K562 (cell line): Measurements from ENCODE around the gene CDC25B. TPM values are rescaled to one million over a fixed set of nuclear protein-coding genes. Genes with fewer than 3 reads are reported as not detected.

ENCODE experiments used
- ATAC-seq: fragments of 200-7000 bp; cut with Tn5 transposase; 3 replicates; pipeline ENCODE4 v1.9.1; 2020; ENCODE audit warnings: moderate library complexity
- BruUV-seq: library from RNA; stranded (reverse); fragments of 400-500 nt; replicated peaks from 2 replicates; lab custom pipeline; 2021; lab: Mats Ljungman, UMichigan
- CTCF ChIA-PET: fragments of 300-600 bp; formaldehyde crosslinking; extraction: SDS; loops from one replicate; lab custom pipeline; 2021; ENCODE audit warnings: low intra/inter-chr PET ratio; lab: Yijun Ruan, JAX
- POLR2A ChIA-PET: fragments of 300-600, 350-650 bp; sonication (Branson Sonifier 250); formaldehyde crosslinking; extraction: SDS; loops from one replicate; lab custom pipeline; 2021; ENCODE audit warnings: antibody characterized with exemption, inconsistent platforms; lab: Yijun Ruan, JAX
- DNase-seq, 4 experiments: peaks; one replicate each; pipeline versions ENCODE4 v3.0.0 to v3.0.0-alpha.2; 2011 to 2018; ENCODE audit warnings: low spot score in 3 of 4, mixed read lengths in 3 of 4; ENCODE audit errors: extremely low read depth in 1 of 4
- FAIRE-seq: peaks from 2 replicates; lab custom pipeline; 2011; peaks lifted over from hg19 to GRCh38; lab: Jason Lieb, UNC
- H2AFZ ChIP-seq: 2 replicates; pipeline ENCODE4 v1.6.0; 2011; ENCODE audit warnings: low read depth, low read length, control low read depth, inconsistent platforms
- H3K27ac ChIP-seq: fragments of 200-600 bp; 3 replicates; pipeline ENCODE4 v1.8.0; 2011; ENCODE audit warnings: low read depth, mild to moderate bottlenecking, control low read depth, inconsistent platforms, low read length, moderate library complexity, mixed read lengths; ENCODE audit errors: extremely low read depth
- H3K27me3 ChIP-seq, 2 experiments: fragments of 300-600 bp in 1 of 2; 2 replicates in 1 of 2; 3 replicates in 1 of 2; pipeline versions ENCODE4 v1.6.0 to v1.8.0; 2011; ENCODE audit warnings: inconsistent platforms in 2 of 2, low read length in 2 of 2, mild to moderate bottlenecking in 1 of 2, mixed read lengths in 1 of 2, moderate library complexity in 1 of 2; ENCODE audit not compliant: control insufficient read depth in 2 of 2, insufficient read depth in 2 of 2
- H3K36me3 ChIP-seq: fragments of 300-600 bp; 3 replicates; pipeline ENCODE4 v1.8.0; 2011; ENCODE audit warnings: mild to moderate bottlenecking, low read length, inconsistent platforms; ENCODE audit not compliant: control insufficient read depth, insufficient read depth
- H3K4me1 ChIP-seq, 2 experiments: fragments of 200-600 bp in 1 of 2; replicated peaks in 1 of 2; 2 replicates in 1 of 2; 3 replicates in 1 of 2; pipeline versions ENCODE4 v1.5.1 to v1.8.0; 2011; ENCODE audit warnings: inconsistent platforms in 2 of 2, low read length in 2 of 2, mild to moderate bottlenecking in 1 of 2, mixed read lengths in 1 of 2, moderate library complexity in 1 of 2; ENCODE audit not compliant: control insufficient read depth in 2 of 2, insufficient read depth in 2 of 2
- H3K4me2 ChIP-seq: 2 replicates; pipeline ENCODE4 v1.6.1; 2011; ENCODE audit warnings: low read length, control low read depth, inconsistent platforms, mixed read lengths; ENCODE audit not compliant: insufficient read depth
- H3K4me3 ChIP-seq: fragments of 200-600 bp; sonication (generic), shearing (Covaris generic); 2 replicates; pipeline ENCODE4 v1.5.1; 2016; ENCODE audit warnings: control low read depth, inconsistent platforms
- H3K79me2 ChIP-seq: fragments of 200-600 bp; 3 replicates; pipeline ENCODE4 v1.8.0; 2011; ENCODE audit warnings: low read length, inconsistent platforms; ENCODE audit not compliant: control insufficient read depth, insufficient read depth
- H3K9ac ChIP-seq, 2 experiments: 2 replicates each; pipeline versions ENCODE4 v1.6.0 to v1.6.1; 2011; ENCODE audit warnings: low read depth in 2 of 2, low read length in 2 of 2, control low read depth in 1 of 2, inconsistent platforms in 1 of 2, mild to moderate bottlenecking in 1 of 2, mixed read lengths in 1 of 2; ENCODE audit not compliant: insufficient read depth in 1 of 2
- H3K9me1 ChIP-seq: one replicate; pipeline ENCODE4 v1.6.0; 2011; ENCODE audit warnings: inconsistent platforms, mild to moderate bottlenecking, low read length, moderate library complexity; ENCODE audit not compliant: control insufficient read depth, insufficient read depth
- H3K9me3 ChIP-seq: replicated peaks from 2 replicates; pipeline ENCODE4 v1.5.1; 2011; ENCODE audit warnings: low read depth, low read length, inconsistent platforms; ENCODE audit not compliant: control insufficient read depth, insufficient read depth
- H4K20me1 ChIP-seq: replicated peaks from 2 replicates; pipeline ENCODE4 v1.6.1; 2011; ENCODE audit warnings: low read length, inconsistent platforms, mixed read lengths; ENCODE audit not compliant: control insufficient read depth, insufficient read depth
- CBX3 ChIP-seq, 2 experiments: IDR thresholded peaks; 1 replicate in 1 of 2; 2 replicates in 1 of 2; pipeline ENCODE4 v1.6.1; 2012; ENCODE audit warnings: inconsistent platforms in 2 of 2, low read length in 2 of 2, borderline replicate concordance in 1 of 2, control low read depth in 1 of 2
- HDAC1 ChIP-seq, 2 experiments: fragments of 450-650 bp; IDR thresholded peaks; 2 replicates each; pipeline ENCODE4 v1.6.1; 2016 to 2017; ENCODE audit warnings: inconsistent platforms in 1 of 2, mild to moderate bottlenecking in 1 of 2, moderate library complexity in 1 of 2
- HIVEP1 ChIP-seq: fragments of 250-450 bp; sonication (Bioruptor Pico); IDR thresholded peaks from 2 replicates; pipeline ENCODE4 v1.4.0; 2020; ENCODE audit warnings: mild to moderate bottlenecking
- L3MBTL2 ChIP-seq: fragments of 450-650 bp; IDR thresholded peaks from 2 replicates; pipeline ENCODE4 v1.6.1; 2016; ENCODE audit warnings: mild to moderate bottlenecking, moderate library complexity
- NFRKB ChIP-seq: fragments of 450-650 bp; IDR thresholded peaks from 2 replicates; pipeline ENCODE4 v1.6.1; 2016; ENCODE audit warnings: low read depth
- NRF1 ChIP-seq, 2 experiments: fragments of 450-650 bp; IDR thresholded peaks in 1 of 2; conservative IDR thresholded peaks in 1 of 2; 2 replicates each; pipeline ENCODE4 v1.6.1; 2014; ENCODE audit warnings: mild to moderate bottlenecking in 2 of 2
- POLR2G ChIP-seq: fragments of 200-400 bp; formaldehyde crosslinking; IDR thresholded peaks from 2 replicates; pipeline ENCODE4 v1.6.1; 2017; ENCODE audit warnings: low read depth, mild to moderate bottlenecking, antibody characterized with exemption, low read length, moderate library complexity
- PRMT5 ChIP-seq: sonication (generic); formaldehyde crosslinking; IDR thresholded peaks from 2 replicates; pipeline ENCODE4 v1.5.0; 2020; ENCODE audit warnings: missing genetic modification reagents
- SP1 ChIP-seq: sonication (generic); formaldehyde crosslinking; IDR thresholded peaks from 2 replicates; pipeline ENCODE4 v1.8.1; 2022; ENCODE audit warnings: mild to moderate bottlenecking, missing genetic modification reagents
- TEAD4 ChIP-seq, 2 experiments: sonication (generic) in 1 of 2; formaldehyde crosslinking in 1 of 2; IDR thresholded peaks; 2 replicates each; pipeline versions ENCODE4 v1.6.1 to v1.8.0; 2012 to 2022; ENCODE audit warnings: borderline replicate concordance in 1 of 2, inconsistent platforms in 1 of 2, low read length in 1 of 2, mild to moderate bottlenecking in 1 of 2, missing genetic modification reagents in 1 of 2
- ZNF589 ChIP-seq: fragments of 200-800 bp; sonication (Bioruptor generic); IDR thresholded peaks from 2 replicates; pipeline ENCODE4 v1.6.1; 2016; ENCODE audit warnings: low read depth, missing genetic modification characterization, missing compliant biosample characterization
- WGBS: fragments of 100-300 bp; shearing (Covaris generic); methylation state at CpG from one replicate; pipeline ENCODE4 v1.1.6; 2016; ENCODE audit warnings: low coverage, mixed read lengths; ENCODE audit not compliant: insufficient coverage; ENCODE audit errors: missing lambda C conversion rate; 5-methylcytosine and 5-hydroxymethylcytosine counted together
- in situ Hi-C: fragments of 300-500 bp; cut with MboI; formaldehyde crosslinking; loops from 4 replicates; pipeline ENCODE4 v1.15.0; 2018; ENCODE audit warnings: inconsistent platforms, mixed read lengths
- intact Hi-C: fragments of 100-400 bp; cut with micrococcal nuclease; formaldehyde crosslinking; loops from 2 replicates; pipeline ENCODE4 v1.14.2; 2022
- polyA plus RNA-seq, 8 experiments: library from polyadenylated mRNA; depleted of rRNA in 4 of 8; stranded (reverse) in 5 of 8; unstranded in 3 of 8; fragments of >200 nt; fragmentation: Nextera tagmentation in 2 of 8; fragmentation: Illumina TruSeq in 1 of 8; extraction: Ambion mirVana in 2 of 8; extraction: Trizol in 1 of 8; gene quantifications; 2 replicates each; pipeline versions ENCODE4 v1.2.1 to v1.2.3, GENCODE V29; 2011 to 2014; ENCODE audit warnings: inconsistent platforms in 1 of 8, missing spikeins in 1 of 8
- total RNA-seq, 7 experiments: library from RNA; depleted of rRNA in 6 of 7; stranded (reverse); fragments of >200 nt in 6 of 7; fragmentation: Illumina TruSeq in 2 of 7; extraction: Trizol in 2 of 7; gene quantifications; 2 replicates each; pipeline versions ENCODE4 v1.2.1 to v1.2.3, GENCODE V29; 2011 to 2021; ENCODE audit warnings: low replicate concordance in 1 of 7
- TF ChIP-seq, protein P1 (sequence below): sonication (generic); formaldehyde crosslinking; IDR thresholded peaks from 2 replicates; pipeline ENCODE4 v1.9.0; 2022; ENCODE audit warnings: mild to moderate bottlenecking, missing genetic modification reagents
- TF ChIP-seq, protein P2 (sequence below): sonication (generic); formaldehyde crosslinking; IDR thresholded peaks from 2 replicates; pipeline ENCODE4 v1.8.0; 2022; ENCODE audit warnings: mild to moderate bottlenecking, low read depth, missing genetic modification reagents
- TF ChIP-seq, protein P3 (sequence below): sonication (generic); formaldehyde crosslinking; IDR thresholded peaks from 2 replicates; pipeline ENCODE4 v1.8.0; 2022; ENCODE audit warnings: mild to moderate bottlenecking, missing genetic modification reagents

Gene CDC25B
- total and polyA plus RNA-seq, 9 of the 15 experiments (the other 6 are each of a cell fraction or from before 2014, with no cell fraction given): 2.3 to 35.7 (median 9.5) TPM

DNA sequence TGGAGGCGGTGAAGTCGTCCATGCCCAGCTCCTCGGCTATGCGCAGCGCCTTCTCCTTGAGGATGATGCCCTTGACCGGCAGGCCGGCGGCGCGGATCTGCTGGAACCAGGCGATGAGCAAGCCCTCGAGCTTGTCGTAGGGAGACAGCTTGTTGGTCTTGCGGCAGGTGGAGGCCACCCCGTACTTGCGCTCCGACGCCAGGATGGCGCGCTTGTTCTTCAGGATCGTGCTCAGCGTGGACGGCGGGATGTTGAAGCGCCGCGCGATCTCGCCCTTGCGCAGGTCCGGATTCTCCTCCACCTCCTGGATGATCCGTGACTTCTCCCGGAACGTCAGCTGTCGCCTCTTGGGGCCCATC lies 10.0 kb upstream of the CDC25B start:
- intact Hi-C loops: loop anchor here (2.0 to 10.0 kb wide), 4 partner anchors 35 to 409 kb away; partner anchors contain the start of genes AP5S1 and MAVS
- WGBS: under 1% methylated on average over 16 of the region's 35 CpGs
- ATAC-seq: peak; percentile 22; the same call in 2 of the 3 replicates
- Histone ChIP-seq H3K9me1 (no peaks in the 10 kb centered on the region), H4K20me1 (peaks cover 6% of the 10 kb centered on the region), H3K4me2 (peak overlapping the region; percentile 86), H3K9me3 (no peaks in the 10 kb centered on the region), H3K36me3 (peaks cover 21% of the 10 kb centered on the region; the same call in 1 of the 3 replicates), H3K9ac (peak overlapping the region; percentile 60 to 93), H3K4me1 (peaks cover 8 to 31% of the 10 kb centered on the region in 2 experiments; a peak in 3 of 5 replicates), H3K79me2 (peaks cover 31% of the 10 kb centered on the region), H3K27ac (peak overlapping the region; percentile 72), H3K27me3 (no peaks in the 10 kb centered on the region), H2AFZ (peak overlapping the region; percentile 38; the same call in 1 of the 2 replicates), H3K4me3 (peak overlapping the region; percentile 58)
- DNase-seq: peak in 1 of 4 experiments; percentile 59
- ChIA-PET CTCF (interaction anchor here (1.3 to 3.4 kb wide), 2 partner anchors 33 to 34 kb away, joined by 7 to 12 read pairs; partner anchors contain the start of gene AP5S1), POLR2A (interaction anchor here (0.5 to 1.5 kb wide), 4 partner anchors 9 to 64 kb away, joined by 3 to 4 read pairs (median 3); partner anchors contain the start of gene AP5S1)
- in situ Hi-C loops: no loop called here
- FAIRE-seq: no peak
- no TSS peak for BruUV-seq
- TF ChIP-seq NRF1 (conservative IDR thresholded peaks at IDR 0.05 in 1 of 2, IDR thresholded peaks at IDR 0.05 in 1 of 2) (peak; percentile 58 to 75), SP1 (CRISPR knock-in tag) (no peak), NFRKB (no peak), PRMT5 (CRISPR knock-in tag) (no peak), CBX3 (IDR thresholded peaks at IDR 0.05; ENCODE audit: borderline replicate concordance in 1 of 2, low read length in 2 of 2) (no peak), TEAD4 (IDR thresholded peaks at IDR 0.05; ENCODE audit: low read length) (no peak), TEAD4 (CRISPR knock-in tag; IDR thresholded peaks at IDR 0.05; ENCODE audit: borderline replicate concordance) (0 out of 2 replicates have a peak, but pooled peaks have one; percentile 69), POLR2G (peak; percentile 77), L3MBTL2 (peak; percentile 80), HIVEP1 (CRISPR knock-in tag) (no peak), HDAC1 (IDR thresholded peaks at IDR 0.05) (no peak), ZNF589 (CRISPR knock-in tag) (no peak)
- TF ChIP-seq, protein P1, sequence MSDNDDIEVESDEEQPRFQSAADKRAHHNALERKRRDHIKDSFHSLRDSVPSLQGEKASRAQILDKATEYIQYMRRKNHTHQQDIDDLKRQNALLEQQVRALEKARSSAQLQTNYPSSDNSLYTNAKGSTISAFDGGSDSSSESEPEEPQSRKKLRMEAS (CRISPR knock-in tag): peak; percentile 56; the same call in 1 of the 2 replicates
- TF ChIP-seq, protein P2, sequence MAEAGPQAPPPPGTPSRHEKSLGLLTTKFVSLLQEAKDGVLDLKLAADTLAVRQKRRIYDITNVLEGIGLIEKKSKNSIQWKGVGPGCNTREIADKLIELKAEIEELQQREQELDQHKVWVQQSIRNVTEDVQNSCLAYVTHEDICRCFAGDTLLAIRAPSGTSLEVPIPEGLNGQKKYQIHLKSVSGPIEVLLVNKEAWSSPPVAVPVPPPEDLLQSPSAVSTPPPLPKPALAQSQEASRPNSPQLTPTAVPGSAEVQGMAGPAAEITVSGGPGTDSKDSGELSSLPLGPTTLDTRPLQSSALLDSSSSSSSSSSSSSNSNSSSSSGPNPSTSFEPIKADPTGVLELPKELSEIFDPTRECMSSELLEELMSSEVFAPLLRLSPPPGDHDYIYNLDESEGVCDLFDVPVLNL (CRISPR knock-in tag): 0 out of 2 replicates have a peak, but pooled peaks have one; percentile 35
- TF ChIP-seq, protein P3, sequence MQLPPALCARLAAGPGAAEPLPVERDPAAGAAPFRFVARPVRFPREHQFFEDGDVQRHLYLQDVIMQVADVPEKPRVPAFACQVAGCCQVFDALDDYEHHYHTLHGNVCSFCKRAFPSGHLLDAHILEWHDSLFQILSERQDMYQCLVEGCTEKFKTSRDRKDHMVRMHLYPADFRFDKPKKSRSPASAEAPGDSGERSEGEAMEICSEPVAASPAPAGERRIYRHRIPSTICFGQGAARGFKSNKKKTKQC (CRISPR knock-in tag): 0 out of 2 replicates have a peak, but pooled peaks have one; percentile 41
